OCI-LY7 (cell line): ENCODE measurements around the gene WNK4. TPM values are rescaled to one million over a fixed set of nuclear protein-coding genes. Genes with fewer than 3 reads are reported as not detected.

ENCODE experiments used
- BruUV-seq: library from RNA; stranded (reverse); fragments of 400-500 nt; replicated peaks from 2 replicates; lab custom pipeline; 2021; lab: Mats Ljungman, UMichigan
- CTCF ChIA-PET: fragments of 300-600 bp; sonication (Branson Sonifier 250); formaldehyde crosslinking; loops from one replicate; lab custom pipeline; 2022; ENCODE audit warnings: antibody characterized with exemption; ENCODE audit not compliant: unreplicated experiment; lab: Charles Lee
- POLR2A ChIA-PET: fragments of 300-600 bp; sonication (Branson Sonifier 250); formaldehyde crosslinking; loops from one replicate; lab custom pipeline; 2022; ENCODE audit warnings: antibody characterized with exemption; lab: Charles Lee
- DNase-seq: peaks from one replicate; pipeline ENCODE4 v3.0.0-alpha.2; 2015; ENCODE audit warnings: low spot score
- H2AFZ ChIP-seq: fragments of 200-600 bp; sonication (generic), shearing (Covaris generic); 2 replicates; pipeline ENCODE4 v1.6.1; 2014; ENCODE audit warnings: mild to moderate bottlenecking, antibody characterized with exemption, low read length, moderate library complexity
- H3K27ac ChIP-seq: fragments of 200-600 bp; sonication (generic); 2 replicates; pipeline ENCODE4 v1.5.1; 2014; ENCODE audit warnings: mixed run types, low read depth, mild to moderate bottlenecking, moderate library complexity, low read length, inconsistent platforms; ENCODE audit not compliant: poor library complexity, severe bottlenecking
- H3K36me3 ChIP-seq: fragments of 200-600 bp; sonication (generic); 2 replicates; pipeline ENCODE4 v1.6.1; 2014; ENCODE audit warnings: mild to moderate bottlenecking, antibody characterized with exemption, low read length, moderate library complexity, mixed read lengths; ENCODE audit not compliant: insufficient read depth
- H3K4me1 ChIP-seq: fragments of 200-600 bp; sonication (generic); 2 replicates; pipeline ENCODE4 v1.5.1; 2014; ENCODE audit warnings: mild to moderate bottlenecking, low read length; ENCODE audit not compliant: insufficient read depth, poor library complexity, severe bottlenecking
- H3K4me2 ChIP-seq: fragments of 200-600 bp; sonication (generic); 2 replicates; pipeline ENCODE4 v1.6.1; 2014; ENCODE audit warnings: mild to moderate bottlenecking, low read length
- H3K4me3 ChIP-seq: fragments of 200-600 bp; sonication (generic); 2 replicates; pipeline ENCODE4 v1.5.1; 2014; ENCODE audit warnings: mild to moderate bottlenecking, low read depth, low read length; ENCODE audit not compliant: poor library complexity, severe bottlenecking
- H3K79me2 ChIP-seq: fragments of 200-600 bp; sonication (generic); 2 replicates; pipeline ENCODE4 v1.6.1; 2016; ENCODE audit warnings: low read depth, mild to moderate bottlenecking, low read length, moderate library complexity, mixed read lengths; ENCODE audit not compliant: insufficient read depth
- H3K9me2 ChIP-seq: fragments of 200-600 bp; sonication (generic); 2 replicates; pipeline ENCODE4 v1.6.1; 2016; ENCODE audit warnings: mild to moderate bottlenecking, low read length, mixed read lengths; ENCODE audit not compliant: insufficient read depth
- H3K9me3 ChIP-seq: fragments of 200-600 bp; sonication (generic); 2 replicates; pipeline ENCODE4 v1.6.1; 2014; ENCODE audit warnings: mild to moderate bottlenecking, mixed run types, low read length, mixed read lengths
- H4K20me1 ChIP-seq: fragments of 200-600 bp; sonication (generic); 2 replicates; pipeline ENCODE4 v1.6.1; 2014; ENCODE audit warnings: mild to moderate bottlenecking, antibody characterized with exemption, low read length, moderate library complexity, mixed read lengths; ENCODE audit not compliant: insufficient read depth
- EZH2phosphoT487 ChIP-seq: fragments of 200-600 bp; sonication (generic); IDR thresholded peaks from 2 replicates; pipeline ENCODE4 v1.6.1; 2018; ENCODE audit warnings: low read depth, borderline replicate concordance, mild to moderate bottlenecking, mixed run types, antibody characterized with exemption, low read length, moderate library complexity, mixed read lengths
- intact Hi-C: fragments of 100-400 bp; cut with micrococcal nuclease; formaldehyde crosslinking; loops from one replicate; pipeline ENCODE4 v1.10.0; 2022; ENCODE audit not compliant: unreplicated experiment
- total RNA-seq, 2 experiments: library from RNA; depleted of rRNA in 1 of 2; stranded (reverse); fragments of >200 nt in 1 of 2; shearing (Covaris generic) in 1 of 2; gene quantifications; 2 replicates each; pipeline ENCODE4 v1.2.3, GENCODE V29; 2014 to 2022
- TF ChIP-seq, protein P1 (sequence below): fragments of 200-600 bp; sonication (generic); conservative IDR thresholded peaks from 2 replicates; pipeline ENCODE4 v1.5.1; 2014; ENCODE audit warnings: mild to moderate bottlenecking, antibody characterized with exemption, low read length, moderate library complexity, mixed read lengths

Gene WNK4
- total RNA-seq, 2 experiments from 2014 or later = 2.4 to 8.3 TPM

GRCh38 chr17:42844761-42845555 lies 64.5 kb downstream of the WNK4 start:
- TF ChIP-seq, protein P1, sequence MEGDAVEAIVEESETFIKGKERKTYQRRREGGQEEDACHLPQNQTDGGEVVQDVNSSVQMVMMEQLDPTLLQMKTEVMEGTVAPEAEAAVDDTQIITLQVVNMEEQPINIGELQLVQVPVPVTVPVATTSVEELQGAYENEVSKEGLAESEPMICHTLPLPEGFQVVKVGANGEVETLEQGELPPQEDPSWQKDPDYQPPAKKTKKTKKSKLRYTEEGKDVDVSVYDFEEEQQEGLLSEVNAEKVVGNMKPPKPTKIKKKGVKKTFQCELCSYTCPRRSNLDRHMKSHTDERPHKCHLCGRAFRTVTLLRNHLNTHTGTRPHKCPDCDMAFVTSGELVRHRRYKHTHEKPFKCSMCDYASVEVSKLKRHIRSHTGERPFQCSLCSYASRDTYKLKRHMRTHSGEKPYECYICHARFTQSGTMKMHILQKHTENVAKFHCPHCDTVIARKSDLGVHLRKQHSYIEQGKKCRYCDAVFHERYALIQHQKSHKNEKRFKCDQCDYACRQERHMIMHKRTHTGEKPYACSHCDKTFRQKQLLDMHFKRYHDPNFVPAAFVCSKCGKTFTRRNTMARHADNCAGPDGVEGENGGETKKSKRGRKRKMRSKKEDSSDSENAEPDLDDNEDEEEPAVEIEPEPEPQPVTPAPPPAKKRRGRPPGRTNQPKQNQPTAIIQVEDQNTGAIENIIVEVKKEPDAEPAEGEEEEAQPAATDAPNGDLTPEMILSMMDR = no peak
- TF ChIP-seq EZH2phosphoT487 = no peak
- no peak for DNase-seq
- POLR2A ChIA-PET = interaction anchor here (0.6 to 0.7 kb wide), 2 partner anchors 12 to 42 kb away, joined by 3 to 4 read pairs; no protein-coding TSS in a partner anchor
- H2AFZ ChIP-seq = no peak overlapping the region
- no peaks in the 10 kb centered on the region for H3K9me2 ChIP-seq
- CTCF ChIA-PET = no interaction called here
- no peaks in the 10 kb centered on the region for H3K9me3 ChIP-seq
- intact Hi-C loops = no loop called here
- no peak overlapping the region for H3K27ac ChIP-seq
- no peaks in the 10 kb centered on the region for H3K79me2 ChIP-seq
- peaks cover 61% of the 10 kb centered on the region for H3K36me3 ChIP-seq
- H4K20me1 ChIP-seq = no peaks in the 10 kb centered on the region
- no peaks in the 10 kb centered on the region for H3K4me1 ChIP-seq
- H3K4me3 ChIP-seq = no peak overlapping the region
- H3K4me2 ChIP-seq = no peak overlapping the region
- BruUV-seq = no TSS peak

DNA sequence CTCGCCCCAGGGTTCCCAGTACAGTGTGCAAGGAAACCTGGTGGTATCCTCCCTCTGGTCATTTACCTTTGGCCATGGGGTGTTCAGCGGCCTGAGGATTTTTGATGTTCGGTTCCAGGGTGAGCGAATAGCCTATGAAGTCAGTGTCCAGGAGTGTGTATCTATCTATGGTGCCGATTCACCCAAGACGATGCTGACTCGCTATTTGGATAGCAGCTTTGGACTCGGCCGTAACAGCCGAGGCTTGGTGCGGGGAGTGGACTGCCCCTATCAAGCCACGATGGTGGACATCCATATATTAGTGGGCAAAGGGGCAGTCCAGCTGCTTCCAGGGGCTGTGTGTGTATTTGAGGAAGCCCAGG lies 65.1 kb downstream of the WNK4 start:
- TF ChIP-seq, protein P1 = no peak
- TF ChIP-seq EZH2phosphoT487 = no peak
- no peaks in the 10 kb centered on the region for H3K9me3 ChIP-seq
- no peak overlapping the region for H3K27ac ChIP-seq
- H4K20me1 ChIP-seq = no peaks in the 10 kb centered on the region
- H3K79me2 ChIP-seq = no peaks in the 10 kb centered on the region
- H3K36me3 ChIP-seq = peaks cover 55% of the 10 kb centered on the region
- CTCF ChIA-PET = no interaction called here
- H3K4me1 ChIP-seq = no peaks in the 10 kb centered on the region
- DNase-seq = no peak
- H3K4me2 ChIP-seq = no peak overlapping the region
- no peak overlapping the region for H3K4me3 ChIP-seq
- no TSS peak for BruUV-seq
- no peak overlapping the region for H2AFZ ChIP-seq
- H3K9me2 ChIP-seq = no peaks in the 10 kb centered on the region
- intact Hi-C loops = no loop called here
- POLR2A ChIA-PET = interaction anchor here (0.7 kb wide), 1 partner anchor 13 kb away, joined by 3 read pairs; no protein-coding TSS in a partner anchor

DNA sequence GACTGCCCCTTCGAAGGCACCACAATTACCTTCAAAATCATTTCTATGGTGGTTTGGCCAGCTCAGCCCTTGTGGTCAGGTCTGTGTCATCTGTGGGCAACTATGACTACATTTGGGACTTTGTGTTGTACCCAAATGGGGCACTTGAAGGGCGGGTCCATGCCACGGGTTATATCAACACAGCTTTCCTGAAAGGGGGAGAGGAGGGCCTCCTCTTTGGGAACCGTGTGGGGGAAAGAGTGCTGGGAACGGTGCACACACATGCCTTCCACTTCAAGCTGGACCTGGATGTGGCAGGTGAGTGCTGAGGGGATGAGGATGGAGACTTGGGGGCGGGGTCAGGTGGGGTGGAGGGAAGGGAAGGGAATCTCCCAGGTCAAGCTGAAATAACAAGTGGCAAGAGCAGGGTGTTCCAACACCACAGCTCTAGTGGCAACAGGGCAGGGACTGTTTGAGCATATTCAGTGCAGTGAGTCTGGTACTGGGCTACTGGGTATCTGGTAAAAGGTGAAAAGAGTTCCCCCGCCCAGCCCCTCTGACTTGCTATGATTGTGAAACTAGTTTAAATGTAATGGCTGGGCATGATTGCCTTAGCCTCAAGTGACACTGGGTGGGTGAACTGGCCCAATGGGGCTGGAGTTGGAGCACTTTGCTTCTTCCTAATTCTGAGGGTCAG lies 65.6 kb downstream of the WNK4 start:
- no TSS peak for BruUV-seq
- H3K9me2 ChIP-seq = no peaks in the 10 kb centered on the region
- H3K4me3 ChIP-seq = no peak overlapping the region
- H2AFZ ChIP-seq = no peak overlapping the region
- no peaks in the 10 kb centered on the region for H3K9me3 ChIP-seq
- TF ChIP-seq, protein P1 = no peak
- TF ChIP-seq EZH2phosphoT487 = no peak
- CTCF ChIA-PET = no interaction called here
- no peak overlapping the region for H3K4me2 ChIP-seq
- H3K4me1 ChIP-seq = no peaks in the 10 kb centered on the region
- H3K36me3 ChIP-seq = peaks cover 52% of the 10 kb centered on the region
- no peak for DNase-seq
- POLR2A ChIA-PET = interaction anchor here (0.7 kb wide), 1 partner anchor 13 kb away, joined by 3 read pairs; no protein-coding TSS in a partner anchor
- H3K79me2 ChIP-seq = no peaks in the 10 kb centered on the region
- no peaks in the 10 kb centered on the region for H4K20me1 ChIP-seq
- H3K27ac ChIP-seq = no peak overlapping the region
- intact Hi-C loops = no loop called here
